Activated CD8-positive, alpha-beta memory T cell treated with anti-CD3 and anti-CD28 coated beads, Interleukin-2, amount 50 U/mL, for 24 hours (primary cell): ENCODE data around the gene DNAJC10.

Experiments
- DNase-seq: peaks from one replicate; pipeline ENCODE4 v3.0.0-alpha.2; 2020; ENCODE audit errors: extremely low read depth

DNAJC10 gene

DNA sequence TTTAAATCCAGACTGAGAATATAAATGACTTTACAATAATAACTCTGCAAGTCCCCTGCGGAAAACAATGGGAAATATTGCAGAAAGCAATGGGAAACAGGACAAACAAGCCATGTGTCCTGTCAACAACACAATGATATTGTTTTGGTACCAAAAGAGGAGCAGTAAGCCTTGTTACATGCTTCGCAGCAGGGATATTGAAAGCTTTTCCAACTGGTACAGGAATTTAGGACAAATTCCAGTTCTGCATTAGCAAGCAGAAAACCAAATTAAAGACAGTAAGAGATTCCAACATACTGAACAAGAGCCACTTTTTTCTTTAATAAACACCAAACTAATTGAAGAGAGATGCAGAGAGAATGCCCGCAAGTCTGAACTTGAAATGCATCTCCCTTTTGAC is 120.4 kb downstream of the DNAJC10 start:
- DNase-seq: no peak
